Measurements from ENCODE around the gene AMH.

GRCh38 chr19:2231621-2232221, 17.4 kb upstream of the AMH start:
- TF ChIP-seq CTCF (conservative IDR thresholded peaks at IDR 0.05; ENCODE audit: low read depth in 2 of 2) (peak; percentile 20 to 31; a peak in 2 of 4 replicates), POLR2AphosphoS5 (IDR thresholded peaks at IDR 0.05; ENCODE audit: low read depth) (peak; percentile 36), EZH2 (IDR thresholded peaks at IDR 0.05; ENCODE audit: low read depth, unreplicated experiment) (no peak), ZNF331 (CRISPR knock-in tag; IDR thresholded peaks at IDR 0.05; ENCODE audit: low read depth) (no peak), NANOG (IDR thresholded peaks at IDR 0.05; ENCODE audit: borderline replicate concordance) (no peak), CREB1 (CRISPR knock-in tag; IDR thresholded peaks at IDR 0.05; ENCODE audit: low read depth) (no peak)
- TF ChIP-seq, protein P1, sequence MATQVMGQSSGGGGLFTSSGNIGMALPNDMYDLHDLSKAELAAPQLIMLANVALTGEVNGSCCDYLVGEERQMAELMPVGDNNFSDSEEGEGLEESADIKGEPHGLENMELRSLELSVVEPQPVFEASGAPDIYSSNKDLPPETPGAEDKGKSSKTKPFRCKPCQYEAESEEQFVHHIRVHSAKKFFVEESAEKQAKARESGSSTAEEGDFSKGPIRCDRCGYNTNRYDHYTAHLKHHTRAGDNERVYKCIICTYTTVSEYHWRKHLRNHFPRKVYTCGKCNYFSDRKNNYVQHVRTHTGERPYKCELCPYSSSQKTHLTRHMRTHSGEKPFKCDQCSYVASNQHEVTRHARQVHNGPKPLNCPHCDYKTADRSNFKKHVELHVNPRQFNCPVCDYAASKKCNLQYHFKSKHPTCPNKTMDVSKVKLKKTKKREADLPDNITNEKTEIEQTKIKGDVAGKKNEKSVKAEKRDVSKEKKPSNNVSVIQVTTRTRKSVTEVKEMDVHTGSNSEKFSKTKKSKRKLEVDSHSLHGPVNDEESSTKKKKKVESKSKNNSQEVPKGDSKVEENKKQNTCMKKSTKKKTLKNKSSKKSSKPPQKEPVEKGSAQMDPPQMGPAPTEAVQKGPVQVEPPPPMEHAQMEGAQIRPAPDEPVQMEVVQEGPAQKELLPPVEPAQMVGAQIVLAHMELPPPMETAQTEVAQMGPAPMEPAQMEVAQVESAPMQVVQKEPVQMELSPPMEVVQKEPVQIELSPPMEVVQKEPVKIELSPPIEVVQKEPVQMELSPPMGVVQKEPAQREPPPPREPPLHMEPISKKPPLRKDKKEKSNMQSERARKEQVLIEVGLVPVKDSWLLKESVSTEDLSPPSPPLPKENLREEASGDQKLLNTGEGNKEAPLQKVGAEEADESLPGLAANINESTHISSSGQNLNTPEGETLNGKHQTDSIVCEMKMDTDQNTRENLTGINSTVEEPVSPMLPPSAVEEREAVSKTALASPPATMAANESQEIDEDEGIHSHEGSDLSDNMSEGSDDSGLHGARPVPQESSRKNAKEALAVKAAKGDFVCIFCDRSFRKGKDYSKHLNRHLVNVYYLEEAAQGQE (IDR thresholded peaks at IDR 0.05; ENCODE audit: unreplicated experiment): no peak

Data from GM23338 (cell line).